ENCODE measurements around the gene NFKBIB. TPM values are rescaled to one million over a fixed set of nuclear protein-coding genes. Genes with fewer than 3 reads are reported as not detected.
"Not testable (repeated sequence)": the region's sequence is repeated elsewhere in the genome, so short reads cannot be mapped to it uniquely, and the experiment has no call there.

NFKBIB gene
- total RNA-seq, 1 experiment from 2014 or later, result 51.2 TPM

DNA sequence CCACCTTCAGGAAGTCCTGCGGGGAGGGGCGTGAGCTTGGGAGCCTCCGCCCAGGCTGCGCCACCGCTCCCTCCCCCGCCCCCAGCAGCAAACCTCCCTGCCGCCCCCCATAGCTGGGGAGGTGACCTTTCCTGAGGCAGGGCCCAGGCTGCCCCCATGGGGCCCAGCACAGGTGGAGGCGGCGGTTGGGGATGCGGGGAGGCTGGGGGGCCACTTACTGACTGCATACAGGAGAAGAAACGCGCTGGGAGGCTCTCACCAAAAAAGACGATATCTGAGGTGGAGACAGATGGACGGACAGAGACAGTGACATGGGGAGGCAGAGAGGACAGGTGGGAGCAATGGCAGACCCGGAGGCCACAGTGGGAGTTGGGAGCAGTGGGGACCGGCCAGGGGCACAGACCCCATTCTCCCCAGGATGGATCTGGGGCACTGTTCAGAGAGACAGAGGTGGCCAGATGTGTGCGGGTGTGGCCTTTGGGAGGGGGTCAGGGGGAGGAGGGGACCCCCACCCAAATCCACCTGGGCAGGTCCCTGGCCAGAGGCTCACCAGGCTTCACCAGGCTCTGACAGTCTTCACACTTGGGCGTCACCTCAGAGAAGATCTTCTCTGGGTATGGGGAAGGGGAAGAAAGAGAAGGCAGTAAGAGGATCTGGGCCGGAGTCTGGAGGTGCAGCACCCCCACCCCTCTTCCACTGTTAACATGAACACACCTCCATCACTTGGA is 18.7 kb upstream of the NFKBIB start (continued):
- TF ChIP-seq, protein P1, sequence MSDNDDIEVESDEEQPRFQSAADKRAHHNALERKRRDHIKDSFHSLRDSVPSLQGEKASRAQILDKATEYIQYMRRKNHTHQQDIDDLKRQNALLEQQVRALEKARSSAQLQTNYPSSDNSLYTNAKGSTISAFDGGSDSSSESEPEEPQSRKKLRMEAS (IDR thresholded peaks at IDR 0.05), result no peak
- TF ChIP-seq EZH2 (IDR thresholded peaks at IDR 0.05) (no peak), ZFX (IDR thresholded peaks at IDR 0.05) (no peak), JUND (IDR thresholded peaks at IDR 0.05) (no peak), RAD21 (IDR thresholded peaks at IDR 0.05; ENCODE audit: low read depth) (no peak), POLR2AphosphoS5 (IDR thresholded peaks at IDR 0.05; ENCODE audit: low read depth, low read length) (no peak)

DNA sequence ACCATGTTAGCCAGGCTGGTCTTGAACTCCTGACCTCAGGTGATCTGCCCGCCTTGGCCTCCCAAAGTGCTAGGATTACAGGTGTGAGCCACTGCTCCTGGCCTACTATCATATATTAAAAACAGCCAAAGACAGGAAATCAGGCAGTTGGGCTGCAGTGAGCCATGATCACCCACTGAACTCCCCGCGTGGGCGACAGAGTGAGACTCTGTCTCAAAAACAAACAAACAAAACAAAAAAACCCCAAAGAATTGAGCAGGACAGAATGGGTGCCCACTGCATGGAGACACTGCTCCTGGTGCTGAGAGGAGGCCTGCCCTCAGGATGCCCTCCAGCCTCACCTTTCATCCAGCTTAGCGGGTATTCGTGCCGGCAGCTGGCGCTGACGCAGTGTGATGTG is 16.5 kb upstream of the NFKBIB start:
- ChIA-PET RAD21 (ENCODE audit: low non-redundant PET in 1 of 2, low total read pairs in 2 of 2, uncharacterized antibody in 2 of 2, unreplicated experiment in 2 of 2) (no interaction called here), CTCF (no interaction called here), POLR2A (no interaction called here)
- no peaks in the 10 kb centered on the region for H4K20me1 ChIP-seq (ENCODE audit: insufficient read depth)
- no peak overlapping the region for H2AFZ ChIP-seq (ENCODE audit: low read depth, low read length, poor library complexity, severe bottlenecking)
- H3K9me3 ChIP-seq (ENCODE audit: control insufficient read depth in 1 of 2, insufficient read depth in 1 of 2, low read depth in 1 of 2, low read length in 2 of 2), result no peaks in the 10 kb centered on the region
- TF ChIP-seq ZNF274 (IDR thresholded peaks at IDR 0.05; ENCODE audit: low read depth, low read length) (no peak), SIN3A (IDR thresholded peaks at IDR 0.05; ENCODE audit: low read depth) (no peak), CEBPB (IDR thresholded peaks at IDR 0.05; ENCODE audit: low read depth) (no peak), EGR1 (IDR thresholded peaks at IDR 0.05; ENCODE audit: low read depth) (no peak), SRF (IDR thresholded peaks at IDR 0.05; ENCODE audit: low read depth) (no peak)
- no peaks in the 10 kb centered on the region for H3K36me3 ChIP-seq (ENCODE audit: control insufficient read depth in 1 of 2, insufficient read depth in 2 of 2, low read length in 2 of 2)
- H3K27me3 ChIP-seq (ENCODE audit: insufficient read depth, low read length), result no peaks in the 10 kb centered on the region
- H3K9ac ChIP-seq (ENCODE audit: low read length), result no peak overlapping the region
- no peak for DNase-seq (ENCODE audit: low read depth, low spot score)
- no peak overlapping the region for H3K27ac ChIP-seq (ENCODE audit: low read depth, low read length)
- no peak overlapping the region for H3K4me2 ChIP-seq (ENCODE audit: low read length)
- no peak for ATAC-seq
- intact Hi-C loops (cut with micrococcal nuclease), result no loop called here
- no peak overlapping the region for H3K4me3 ChIP-seq (replicated peaks in 1 of 2; ENCODE audit: low read depth in 1 of 2, low read length in 2 of 2)
- BruUV-seq (replicated peaks), result no TSS peak
- H3K79me2 ChIP-seq (ENCODE audit: insufficient read depth, low read length), result no peaks in the 10 kb centered on the region
- no peaks in the 10 kb centered on the region for H3K9me2 ChIP-seq (ENCODE audit: insufficient read depth)
- peaks cover 5 to 10% of the 10 kb centered on the region in 2 experiments for H3K4me1 ChIP-seq (ENCODE audit: control insufficient read depth in 1 of 2, insufficient read depth in 2 of 2, low read length in 2 of 2)

DNA sequence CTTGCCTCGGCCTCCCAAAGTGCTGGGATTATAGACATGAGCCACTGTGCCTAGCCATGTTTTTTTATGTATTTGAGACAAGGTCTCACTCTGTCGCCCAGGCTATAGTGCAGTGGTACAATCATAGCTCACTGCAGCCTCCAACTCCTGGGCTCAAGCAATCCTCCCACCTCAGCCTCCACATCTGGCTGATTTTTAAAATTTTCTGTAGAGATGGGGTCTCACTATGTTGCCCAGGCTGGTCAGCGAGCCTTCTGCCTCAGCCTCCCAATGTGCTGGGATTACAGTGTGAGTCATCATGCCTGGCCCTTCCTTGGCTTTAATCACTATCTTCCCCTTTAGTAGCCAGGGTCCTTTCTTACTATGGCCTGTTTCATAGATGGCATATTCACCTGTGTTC is 15.1 kb upstream of the NFKBIB start:
- CTCF ChIA-PET, result not testable (repeated sequence)

More for the DNA sequence above, 15.1 kb upstream of the NFKBIB start:
- H3K9me2 ChIP-seq (ENCODE audit: insufficient read depth); intact Hi-C loops (cut with micrococcal nuclease); H3K4me2 ChIP-seq (ENCODE audit: low read length); BruUV-seq (replicated peaks); H3K9ac ChIP-seq (ENCODE audit: low read length); H4K20me1 ChIP-seq (ENCODE audit: insufficient read depth); DNase-seq (ENCODE audit: low read depth, low spot score); H3K4me1 ChIP-seq (ENCODE audit: control insufficient read depth in 1 of 2, insufficient read depth in 2 of 2, low read length in 2 of 2); H3K9me3 ChIP-seq (ENCODE audit: control insufficient read depth in 1 of 2, insufficient read depth in 1 of 2, low read depth in 1 of 2, low read length in 2 of 2); H3K27ac ChIP-seq (ENCODE audit: low read depth, low read length); ATAC-seq; H3K36me3 ChIP-seq (ENCODE audit: control insufficient read depth in 1 of 2, insufficient read depth in 2 of 2, low read length in 2 of 2); H2AFZ ChIP-seq (ENCODE audit: low read depth, low read length, poor library complexity, severe bottlenecking); H3K79me2 ChIP-seq (ENCODE audit: insufficient read depth, low read length); RAD21 ChIA-PET (ENCODE audit: low non-redundant PET in 1 of 2, low total read pairs in 2 of 2, uncharacterized antibody in 2 of 2, unreplicated experiment in 2 of 2); H3K4me3 ChIP-seq (replicated peaks in 1 of 2; ENCODE audit: low read depth in 1 of 2, low read length in 2 of 2); H3K27me3 ChIP-seq (ENCODE audit: insufficient read depth, low read length): not testable (repeated sequence)
- POLR2A ChIA-PET, result interaction anchor here (0.8 kb wide), 1 partner anchor 193 kb away, joined by 3 read pairs; no protein-coding TSS in a partner anchor
